ENCODE results near the gene ZNF506. TPM values are rescaled to one million over a fixed set of nuclear protein-coding genes. Genes with fewer than 3 reads are reported as not detected.
"Not testable (repeated sequence)": the region's sequence is repeated elsewhere in the genome, so short reads cannot be mapped to it uniquely, and the experiment has no call there.

ZNF506 gene
- total RNA-seq, 3 donors from 2014 or later: 35.2 to 57.8 (median 41.0) TPM

DNA sequence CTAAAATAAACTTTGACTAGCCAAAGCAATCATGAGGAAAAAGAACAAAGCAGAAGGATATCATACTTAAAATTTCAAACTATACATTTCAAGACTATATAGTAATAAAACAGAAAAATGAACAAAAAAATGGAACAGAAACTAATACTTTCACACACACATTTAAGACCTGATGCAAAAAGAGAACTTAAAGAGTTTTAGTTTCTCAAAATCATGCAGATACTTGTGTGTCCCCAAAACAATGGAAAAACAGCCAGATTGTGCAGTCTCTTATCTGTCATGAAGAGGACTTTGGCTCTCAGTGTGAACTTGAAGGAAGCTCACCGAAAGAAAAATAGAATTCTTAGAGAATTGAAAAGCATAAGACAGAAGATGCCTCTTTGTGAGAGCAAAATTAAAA, 16.1 kb downstream of the ZNF506 start:
- Histone ChIP-seq H3K27me3 (no peaks in the 10 kb centered on the region), H3K36me3 (no peaks in the 10 kb centered on the region), H3K27ac (no peak overlapping the region), H3K9me3 (peaks cover 0 to 22% of the 10 kb centered on the region in 2 donors), H3K4me3 (no peak overlapping the region), H3K4me1 (no peaks in the 10 kb centered on the region)
- no peak for DNase-seq (ENCODE audit: low spot score in 2 of 2)
- TF ChIP-seq POLR2AphosphoS5 (IDR thresholded peaks at IDR 0.05) (no peak), POLR2A (IDR thresholded peaks at IDR 0.05) (no peak)
- TF ChIP-seq, protein P1, sequence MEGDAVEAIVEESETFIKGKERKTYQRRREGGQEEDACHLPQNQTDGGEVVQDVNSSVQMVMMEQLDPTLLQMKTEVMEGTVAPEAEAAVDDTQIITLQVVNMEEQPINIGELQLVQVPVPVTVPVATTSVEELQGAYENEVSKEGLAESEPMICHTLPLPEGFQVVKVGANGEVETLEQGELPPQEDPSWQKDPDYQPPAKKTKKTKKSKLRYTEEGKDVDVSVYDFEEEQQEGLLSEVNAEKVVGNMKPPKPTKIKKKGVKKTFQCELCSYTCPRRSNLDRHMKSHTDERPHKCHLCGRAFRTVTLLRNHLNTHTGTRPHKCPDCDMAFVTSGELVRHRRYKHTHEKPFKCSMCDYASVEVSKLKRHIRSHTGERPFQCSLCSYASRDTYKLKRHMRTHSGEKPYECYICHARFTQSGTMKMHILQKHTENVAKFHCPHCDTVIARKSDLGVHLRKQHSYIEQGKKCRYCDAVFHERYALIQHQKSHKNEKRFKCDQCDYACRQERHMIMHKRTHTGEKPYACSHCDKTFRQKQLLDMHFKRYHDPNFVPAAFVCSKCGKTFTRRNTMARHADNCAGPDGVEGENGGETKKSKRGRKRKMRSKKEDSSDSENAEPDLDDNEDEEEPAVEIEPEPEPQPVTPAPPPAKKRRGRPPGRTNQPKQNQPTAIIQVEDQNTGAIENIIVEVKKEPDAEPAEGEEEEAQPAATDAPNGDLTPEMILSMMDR (IDR thresholded peaks at IDR 0.05): no peak
- intact Hi-C loops (cut with DNase I; ENCODE audit: low total_unique reads): no loop called here

GRCh38 chr19:19788015-19788414, 33.5 kb downstream of the ZNF506 start:
- Histone ChIP-seq H3K27ac (no peak overlapping the region), H3K36me3 (no peaks in the 10 kb centered on the region), H3K4me3 (no peak overlapping the region), H3K4me1 (no peaks in the 10 kb centered on the region), H3K9me3 (no peaks in the 10 kb centered on the region), H3K27me3 (no peaks in the 10 kb centered on the region)
- intact Hi-C loops (cut with DNase I; ENCODE audit: low total_unique reads): no loop called here
- TF ChIP-seq POLR2A (IDR thresholded peaks at IDR 0.05) (no peak), POLR2AphosphoS5 (IDR thresholded peaks at IDR 0.05) (no peak)
- TF ChIP-seq, protein P1 (IDR thresholded peaks at IDR 0.05): no peak
- no peak for DNase-seq (ENCODE audit: low spot score in 2 of 2)

GRCh38 chr19:19785476-19785875, 36.1 kb downstream of the ZNF506 start:
- H3K36me3 ChIP-seq; H3K27me3 ChIP-seq; H3K9me3 ChIP-seq; H3K4me1 ChIP-seq; H3K27ac ChIP-seq; intact Hi-C loops (cut with DNase I; ENCODE audit: low total_unique reads); H3K4me3 ChIP-seq; DNase-seq (ENCODE audit: low spot score in 2 of 2): not testable (repeated sequence)

- no peaks in the 10 kb centered on the region for H3K9me3 ChIP-seq
- no peak for TF ChIP-seq POLR2AphosphoS5 (IDR thresholded peaks at IDR 0.05)
- TF ChIP-seq POLR2A (IDR thresholded peaks at IDR 0.05): no peak
- TF ChIP-seq, protein P1 (IDR thresholded peaks at IDR 0.05): no peak
- H3K27me3 ChIP-seq: no peaks in the 10 kb centered on the region
- H3K4me3 ChIP-seq: no peak overlapping the region
- no peak for DNase-seq (ENCODE audit: low spot score in 2 of 2)
- no peaks in the 10 kb centered on the region for H3K4me1 ChIP-seq
- intact Hi-C loops (cut with DNase I; ENCODE audit: low total_unique reads): no loop called here
- no peaks in the 10 kb centered on the region for H3K36me3 ChIP-seq
- H3K27ac ChIP-seq: no peak overlapping the region
These were observed 38.8 kb downstream of the ZNF506 start for GRCh38 chr19:19782783-19783182.

DNA sequence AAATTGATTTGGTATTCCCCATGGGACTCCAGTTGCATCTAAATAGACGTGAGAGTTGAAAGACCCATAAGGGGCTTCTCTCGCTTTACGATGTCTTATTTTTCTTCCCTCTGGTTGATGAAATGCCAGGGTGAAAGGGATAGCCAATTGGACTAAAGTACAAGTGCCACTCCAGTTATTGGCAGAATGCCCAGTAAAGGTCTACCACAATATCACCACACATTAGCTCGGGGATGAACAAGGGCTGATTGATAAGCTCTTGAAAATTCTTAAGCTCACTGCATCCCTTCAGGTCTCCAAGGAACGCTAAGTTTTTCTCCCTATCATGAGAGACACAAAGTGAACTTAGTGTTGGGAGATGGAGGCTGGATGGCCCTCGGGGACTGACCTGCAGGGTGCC, 39.8 kb downstream of the ZNF506 start:
- H3K27me3 ChIP-seq; H3K9me3 ChIP-seq; H3K27ac ChIP-seq; DNase-seq (ENCODE audit: low spot score in 2 of 2); intact Hi-C loops (cut with DNase I; ENCODE audit: low total_unique reads); H3K4me3 ChIP-seq; H3K4me1 ChIP-seq; H3K36me3 ChIP-seq: not testable (repeated sequence)

DNA sequence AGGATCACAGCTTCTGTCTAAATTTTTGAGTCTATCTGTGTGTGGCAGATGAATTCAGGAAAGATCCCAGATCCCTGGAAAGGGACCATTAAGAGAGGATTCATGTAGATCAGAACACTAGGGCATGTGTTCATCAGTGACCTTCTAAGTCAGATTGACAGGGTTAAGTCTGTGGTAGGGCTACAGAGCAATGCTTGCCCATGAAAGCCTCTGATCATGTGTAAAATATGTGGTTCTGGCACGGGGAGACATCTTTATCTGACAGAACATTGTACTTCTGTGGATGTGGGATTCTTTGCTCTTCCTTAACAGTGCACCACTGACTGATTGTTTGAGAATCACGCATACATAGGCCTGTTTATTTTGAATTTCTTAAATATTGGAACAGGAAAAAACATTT, 42.9 kb downstream of the ZNF506 start:
- Histone ChIP-seq H3K4me3 (no peak overlapping the region), H3K9me3 (no peaks in the 10 kb centered on the region), H3K36me3 (no peaks in the 10 kb centered on the region), H3K27me3 (no peaks in the 10 kb centered on the region), H3K27ac (no peak overlapping the region), H3K4me1 (peaks cover 3 to 6% of the 10 kb centered on the region in 2 donors)
- no peak for DNase-seq (ENCODE audit: low spot score in 2 of 2)
- TF ChIP-seq, protein P1 (IDR thresholded peaks at IDR 0.05): no peak
- TF ChIP-seq POLR2A (IDR thresholded peaks at IDR 0.05) (no peak), POLR2AphosphoS5 (IDR thresholded peaks at IDR 0.05) (no peak)
- intact Hi-C loops (cut with DNase I; ENCODE audit: low total_unique reads): no loop called here

Measured in breast epithelium (tissue), 4 donors.